NT2/D1 (cell line): ENCODE measurements around the gene TRIM46.

Experiments
- SUZ12 ChIP-seq: IDR thresholded peaks from 2 replicates; pipeline ENCODE4 v1.6.1; 2011; ENCODE audit not compliant: insufficient read length, insufficient read depth; ENCODE audit errors: extremely low read depth
- YY1 ChIP-seq: IDR thresholded peaks from 2 replicates; pipeline ENCODE4 v1.6.1; 2011; ENCODE audit not compliant: insufficient read length, insufficient read depth
- ZNF274 ChIP-seq: IDR thresholded peaks from 2 replicates; pipeline ENCODE4 v1.6.1; 2011; ENCODE audit warnings: mild to moderate bottlenecking, low read depth, low read length

GRCh38 chr1:155133799-155134281, 39.8 kb upstream of the TRIM46 start:
- TF ChIP-seq ZNF274 (no peak), SUZ12 (no peak), YY1 (no peak)
